ENCODE measurements around the gene ZDHHC18.

- TF ChIP-seq SIN3A (IDR thresholded peaks at IDR 0.05; ENCODE audit: borderline replicate concordance, insufficient read depth, low read length): no peak
- TF ChIP-seq, protein P1, sequence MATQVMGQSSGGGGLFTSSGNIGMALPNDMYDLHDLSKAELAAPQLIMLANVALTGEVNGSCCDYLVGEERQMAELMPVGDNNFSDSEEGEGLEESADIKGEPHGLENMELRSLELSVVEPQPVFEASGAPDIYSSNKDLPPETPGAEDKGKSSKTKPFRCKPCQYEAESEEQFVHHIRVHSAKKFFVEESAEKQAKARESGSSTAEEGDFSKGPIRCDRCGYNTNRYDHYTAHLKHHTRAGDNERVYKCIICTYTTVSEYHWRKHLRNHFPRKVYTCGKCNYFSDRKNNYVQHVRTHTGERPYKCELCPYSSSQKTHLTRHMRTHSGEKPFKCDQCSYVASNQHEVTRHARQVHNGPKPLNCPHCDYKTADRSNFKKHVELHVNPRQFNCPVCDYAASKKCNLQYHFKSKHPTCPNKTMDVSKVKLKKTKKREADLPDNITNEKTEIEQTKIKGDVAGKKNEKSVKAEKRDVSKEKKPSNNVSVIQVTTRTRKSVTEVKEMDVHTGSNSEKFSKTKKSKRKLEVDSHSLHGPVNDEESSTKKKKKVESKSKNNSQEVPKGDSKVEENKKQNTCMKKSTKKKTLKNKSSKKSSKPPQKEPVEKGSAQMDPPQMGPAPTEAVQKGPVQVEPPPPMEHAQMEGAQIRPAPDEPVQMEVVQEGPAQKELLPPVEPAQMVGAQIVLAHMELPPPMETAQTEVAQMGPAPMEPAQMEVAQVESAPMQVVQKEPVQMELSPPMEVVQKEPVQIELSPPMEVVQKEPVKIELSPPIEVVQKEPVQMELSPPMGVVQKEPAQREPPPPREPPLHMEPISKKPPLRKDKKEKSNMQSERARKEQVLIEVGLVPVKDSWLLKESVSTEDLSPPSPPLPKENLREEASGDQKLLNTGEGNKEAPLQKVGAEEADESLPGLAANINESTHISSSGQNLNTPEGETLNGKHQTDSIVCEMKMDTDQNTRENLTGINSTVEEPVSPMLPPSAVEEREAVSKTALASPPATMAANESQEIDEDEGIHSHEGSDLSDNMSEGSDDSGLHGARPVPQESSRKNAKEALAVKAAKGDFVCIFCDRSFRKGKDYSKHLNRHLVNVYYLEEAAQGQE (IDR thresholded peaks at IDR 0.05; ENCODE audit: insufficient read depth in 1 of 2, low read depth in 2 of 2, low read length in 2 of 2): no peak
- TF ChIP-seq POLR2AphosphoS5 (IDR thresholded peaks at IDR 0.05; ENCODE audit: low read depth, low read length): no peak
Measured at GRCh38 chr1:26779098-26779668, 47.3 kb upstream of the ZDHHC18 start.
